AG10803 (cell line): ENCODE measurements around the gene TUBA1B.

Experiments
- DNase-seq: peaks from one replicate; pipeline ENCODE4 v3.0.0; 2010; ENCODE audit warnings: low read depth
- H3K4me3 ChIP-seq: 2 replicates; pipeline ENCODE4 v1.5.1; 2011; ENCODE audit warnings: mild to moderate bottlenecking, low read length, control low read depth
- CTCF ChIP-seq: conservative IDR thresholded peaks from 2 replicates; pipeline ENCODE4 v1.5.1; 2011; ENCODE audit warnings: mild to moderate bottlenecking, low read length, control low read depth, inconsistent platforms

Gene TUBA1B

GRCh38 chr12:49094160-49094974 lies 36.8 kb downstream of the TUBA1B start, which contains the start of gene DHH:
DHH (minus strand) TSS chr12:49094801; CDS start chr12:49094512, 289 bp downstream.
- no peak for TF ChIP-seq CTCF
- DNase-seq, result no peak
- no peak within 1 kb of the TSS; the same call in 1 of the 2 replicates for H3K4me3 ChIP-seq

- DNase-seq, result no peak
- H3K4me3 ChIP-seq, result no peak overlapping the region
- no peak for TF ChIP-seq CTCF
These were observed 37.4 kb downstream of the TUBA1B start for GRCh38 chr12:49093792-49094159.

- H3K4me3 ChIP-seq, result no peak overlapping the region
- no peak for TF ChIP-seq CTCF
These were observed 38.3 kb downstream of the TUBA1B start for GRCh38 chr12:49092816-49093406.

GRCh38 chr12:49092086-49092815 lies 38.9 kb downstream of the TUBA1B start:
- no peak for DNase-seq
- peak overlapping the region; percentile 48 for H3K4me3 ChIP-seq
- TF ChIP-seq CTCF, result peak; percentile 44

More at GRCh38 chr12:49092816-49093406, 38.3 kb downstream of the TUBA1B start:
- DNase-seq, result no peak

- no peak for TF ChIP-seq CTCF
- H3K4me3 ChIP-seq, result peak overlapping the region; percentile 48
- DNase-seq, result peak; percentile 45
These were observed 39.4 kb downstream of the TUBA1B start for GRCh38 chr12:49091836-49092085.

DNA sequence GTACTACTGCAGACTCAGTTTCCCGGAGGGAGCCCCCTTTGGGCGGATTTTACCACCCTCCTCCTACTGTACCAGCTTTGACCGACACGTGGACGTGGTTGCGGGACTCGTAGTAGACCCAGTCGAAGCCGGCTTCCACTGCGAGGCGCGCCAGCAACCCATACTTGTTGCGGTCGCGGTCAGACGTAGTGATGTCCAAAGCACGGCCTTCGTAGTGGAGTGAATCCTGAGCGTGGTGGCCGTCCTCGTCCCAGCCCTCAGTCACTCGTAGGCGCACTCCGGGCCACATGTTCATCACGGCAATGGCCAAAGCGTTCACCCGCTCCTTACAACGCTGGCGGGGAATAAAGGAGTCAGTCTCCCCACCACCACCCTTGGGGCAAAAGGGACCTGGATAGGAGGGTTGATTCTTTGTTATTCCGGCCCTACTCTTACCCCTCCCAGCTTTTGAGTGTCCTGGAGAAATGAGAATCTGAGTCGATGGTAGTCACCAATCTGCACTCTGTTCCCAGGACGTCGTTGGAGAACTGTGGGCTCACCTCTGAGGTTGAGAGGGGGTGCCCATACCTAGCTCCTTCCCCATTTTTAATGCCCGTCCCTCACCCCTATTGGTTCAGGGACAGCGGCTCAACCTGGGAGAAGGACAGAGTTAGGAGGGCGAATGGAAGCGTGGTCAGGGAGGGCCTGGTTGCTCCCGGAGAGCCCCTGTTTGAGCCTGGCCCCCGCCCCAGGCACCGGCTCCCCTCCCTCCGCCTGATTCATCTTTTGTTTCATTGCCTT lies 39.9 kb downstream of the TUBA1B start:
- H3K4me3 ChIP-seq, result no peak overlapping the region
- TF ChIP-seq CTCF, result no peak
- no peak for DNase-seq
